ENCODE results near the gene SUSD4. TPM values are rescaled to one million over a fixed set of nuclear protein-coding genes. Genes with fewer than 3 reads are reported as not detected.

SUSD4 gene
- total RNA-seq, 1 donor from 2014 or later: not detected

DNA sequence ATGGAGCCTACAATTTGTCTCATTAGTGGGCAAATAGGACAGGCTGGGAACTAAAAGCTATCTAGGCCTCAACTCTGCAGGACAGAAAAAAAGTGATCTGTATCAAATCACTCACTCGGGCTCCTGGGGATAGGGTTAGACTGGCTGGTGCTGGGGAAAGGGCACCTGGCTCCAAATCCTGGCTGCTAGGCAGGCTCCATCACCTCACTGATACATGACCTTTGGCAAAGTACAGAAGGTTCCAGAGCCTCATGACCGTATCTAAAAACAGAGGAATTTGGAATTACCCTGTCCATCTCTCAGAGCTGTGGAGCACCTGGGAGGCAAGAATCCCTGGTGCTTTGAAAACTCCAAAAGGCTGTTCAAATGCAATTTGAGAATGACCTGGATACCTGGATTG is 51.7 kb downstream of the SUSD4 start:
- no peak overlapping the region for H3K4me3 Mint-ChIP-seq (ENCODE audit: unreplicated experiment)
- peaks cover 3% of the 10 kb centered on the region for H3K9me3 Mint-ChIP-seq (ENCODE audit: unreplicated experiment)
- H3K36me3 Mint-ChIP-seq (ENCODE audit: unreplicated experiment): no peaks in the 10 kb centered on the region
- no peaks in the 10 kb centered on the region for H3K4me1 Mint-ChIP-seq (ENCODE audit: unreplicated experiment)
- H3K27ac Mint-ChIP-seq (ENCODE audit: unreplicated experiment): no peak overlapping the region
- DNase-seq (ENCODE audit: extremely low spot score, unreplicated experiment): no peak
- H3K27me3 Mint-ChIP-seq (ENCODE audit: unreplicated experiment): no peaks in the 10 kb centered on the region
- no peak for TF ChIP-seq CTCF (IDR thresholded peaks at IDR 0.05)

GRCh38 chr1:223311826-223312225 is 52.1 kb downstream of the SUSD4 start:
- no peaks in the 10 kb centered on the region for H3K4me1 Mint-ChIP-seq (ENCODE audit: unreplicated experiment)
- no peaks in the 10 kb centered on the region for H3K27me3 Mint-ChIP-seq (ENCODE audit: unreplicated experiment)
- H3K36me3 Mint-ChIP-seq (ENCODE audit: unreplicated experiment): no peaks in the 10 kb centered on the region
- DNase-seq (ENCODE audit: extremely low spot score, unreplicated experiment): no peak
- TF ChIP-seq CTCF (IDR thresholded peaks at IDR 0.05): no peak
- H3K27ac Mint-ChIP-seq (ENCODE audit: unreplicated experiment): no peak overlapping the region
- no peak overlapping the region for H3K4me3 Mint-ChIP-seq (ENCODE audit: unreplicated experiment)
- peaks cover 3% of the 10 kb centered on the region for H3K9me3 Mint-ChIP-seq (ENCODE audit: unreplicated experiment)

DNA sequence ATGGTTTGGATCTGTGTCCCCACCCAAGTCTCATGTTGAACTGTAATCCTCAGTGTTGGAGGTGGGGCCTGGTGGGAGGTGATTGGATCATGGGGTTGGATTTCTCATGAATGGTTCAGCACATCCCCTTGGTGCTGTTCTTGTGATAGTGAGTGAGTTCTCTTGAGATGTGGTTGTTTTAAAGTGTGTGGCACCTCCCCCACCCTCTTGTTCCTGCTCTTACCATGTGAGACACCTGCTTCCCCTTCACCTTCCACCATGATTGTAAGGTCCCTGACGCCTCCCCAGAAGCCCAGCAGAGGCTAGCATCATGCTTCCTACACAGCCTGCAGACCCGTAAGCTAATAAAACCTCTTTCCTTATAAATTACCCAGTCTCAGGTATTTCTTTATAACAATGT is 55.8 kb downstream of the SUSD4 start:
- H3K27ac Mint-ChIP-seq (ENCODE audit: unreplicated experiment): no peak overlapping the region
- TF ChIP-seq CTCF (IDR thresholded peaks at IDR 0.05): no peak
- H3K9me3 Mint-ChIP-seq (ENCODE audit: unreplicated experiment): peaks cover 3% of the 10 kb centered on the region
- no peaks in the 10 kb centered on the region for H3K4me1 Mint-ChIP-seq (ENCODE audit: unreplicated experiment)
- no peak for DNase-seq (ENCODE audit: extremely low spot score, unreplicated experiment)
- H3K36me3 Mint-ChIP-seq (ENCODE audit: unreplicated experiment): no peaks in the 10 kb centered on the region
- no peak overlapping the region for H3K4me3 Mint-ChIP-seq (ENCODE audit: unreplicated experiment)
- H3K27me3 Mint-ChIP-seq (ENCODE audit: unreplicated experiment): no peaks in the 10 kb centered on the region

- DNase-seq (ENCODE audit: extremely low spot score, unreplicated experiment): no peak
- no peak for TF ChIP-seq CTCF (IDR thresholded peaks at IDR 0.05)
- Mint-ChIP-seq H3K27me3 (ENCODE audit: unreplicated experiment) (no peaks in the 10 kb centered on the region), H3K36me3 (ENCODE audit: unreplicated experiment) (no peaks in the 10 kb centered on the region), H3K4me3 (ENCODE audit: unreplicated experiment) (no peak overlapping the region), H3K9me3 (ENCODE audit: unreplicated experiment) (peaks cover 3% of the 10 kb centered on the region), H3K4me1 (ENCODE audit: unreplicated experiment) (no peaks in the 10 kb centered on the region), H3K27ac (ENCODE audit: unreplicated experiment) (no peak overlapping the region)
Observed at GRCh38 chr1:223307544-223307943, 56.4 kb downstream of the SUSD4 start.

DNA sequence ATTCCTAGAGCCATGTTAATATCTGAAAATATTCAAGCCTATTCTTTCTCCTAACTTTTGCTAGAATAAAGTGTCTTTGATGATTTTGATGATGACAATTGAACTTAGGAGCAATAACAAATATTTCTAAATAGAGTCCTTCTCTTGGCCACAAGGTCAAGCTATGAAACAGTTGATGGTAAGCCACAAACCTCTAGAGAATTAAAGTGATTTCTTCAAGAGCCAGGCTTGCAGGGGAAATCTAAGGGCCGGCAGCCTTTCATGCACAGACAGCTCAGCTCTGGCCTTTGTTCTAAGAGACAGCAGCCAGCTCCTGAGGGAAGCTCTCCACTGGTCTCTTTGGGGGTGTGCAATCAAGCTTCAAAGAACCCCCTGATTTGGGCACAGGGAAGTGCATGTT is 59.0 kb downstream of the SUSD4 start:
- H3K4me1 Mint-ChIP-seq (ENCODE audit: unreplicated experiment): no peaks in the 10 kb centered on the region

More for the DNA sequence above, 59.0 kb downstream of the SUSD4 start:
- DNase-seq (ENCODE audit: extremely low spot score, unreplicated experiment): no peak
- Mint-ChIP-seq H3K27ac (ENCODE audit: unreplicated experiment) (no peak overlapping the region), H3K36me3 (ENCODE audit: unreplicated experiment) (no peaks in the 10 kb centered on the region), H3K27me3 (ENCODE audit: unreplicated experiment) (no peaks in the 10 kb centered on the region), H3K4me3 (ENCODE audit: unreplicated experiment) (no peak overlapping the region), H3K9me3 (ENCODE audit: unreplicated experiment) (peaks cover 8% of the 10 kb centered on the region)
- TF ChIP-seq CTCF (IDR thresholded peaks at IDR 0.05): no peak

Measured in osteocyte (in vitro differentiated cells).